Subcutaneous abdominal adipose tissue (tissue), 5 donors: ENCODE measurements around the gene VPS39.

Experiments
- H3K27ac ChIP-seq: one replicate; pipeline ENCODE4 v1.7.0; 2013; ENCODE audit warnings: low read depth, mild to moderate bottlenecking, inconsistent platforms, low read length, moderate library complexity
- H3K27me3 ChIP-seq, 5 donors: one replicate each; pipeline ENCODE4 v1.7.0; 2013; ENCODE audit warnings: low read length in 5 of 5, inconsistent platforms in 1 of 5; ENCODE audit not compliant: control insufficient read depth in 5 of 5, insufficient read depth in 4 of 5
- H3K36me3 ChIP-seq, 5 donors: one replicate each; pipeline ENCODE4 v1.7.0; 2013; ENCODE audit warnings: low read length in 5 of 5; ENCODE audit not compliant: control insufficient read depth in 5 of 5, insufficient read depth in 5 of 5
- H3K4me1 ChIP-seq, 5 donors: one replicate each; pipeline ENCODE4 v1.7.0; 2013; ENCODE audit warnings: low read length in 5 of 5, mild to moderate bottlenecking in 3 of 5, moderate library complexity in 1 of 5; ENCODE audit not compliant: control insufficient read depth in 5 of 5, insufficient read depth in 5 of 5
- H3K4me3 ChIP-seq, 5 donors: one replicate each; pipeline ENCODE4 v1.7.0; 2013; ENCODE audit warnings: low read length in 5 of 5, low read depth in 1 of 5
- H3K9ac ChIP-seq, 5 donors: one replicate each; pipeline ENCODE4 v1.7.0; 2013; ENCODE audit warnings: low read length in 5 of 5, mild to moderate bottlenecking in 4 of 5, moderate library complexity in 3 of 5
- H3K9me3 ChIP-seq, 5 donors: one replicate each; pipeline ENCODE4 v1.7.0; 2013; ENCODE audit warnings: low read length in 5 of 5; ENCODE audit not compliant: control insufficient read depth in 5 of 5
- donor health status: healthy.
- donor health status: healthy.
- donor health status: healthy.
- donor health status: healthy.
- donor health status: healthy.

The VPS39 gene

DNA sequence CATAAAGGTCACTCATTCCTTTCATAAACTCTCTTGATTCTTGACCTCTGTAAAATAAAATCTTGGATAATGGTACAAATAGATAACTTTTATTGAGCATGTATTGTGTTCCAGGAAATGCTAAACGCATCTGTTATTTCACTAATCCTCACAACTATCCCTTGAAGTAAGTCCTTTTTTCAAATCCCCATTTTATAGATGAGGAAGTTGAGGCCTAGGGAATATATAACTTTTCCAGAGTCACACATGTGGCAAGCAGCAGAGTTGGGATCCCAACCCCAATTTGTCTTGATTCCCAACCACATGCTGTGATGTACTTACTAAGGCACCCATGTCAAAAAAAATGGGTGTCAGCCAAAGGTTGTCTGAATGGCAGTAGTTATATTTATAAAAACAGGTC is 6.3 kb downstream of the VPS39 start:
- H3K4me3 ChIP-seq = no peak overlapping the region
- no peak overlapping the region for H3K27ac ChIP-seq
- H3K4me1 ChIP-seq = peaks cover 0 to 10% (median 8%) of the 10 kb centered on the region in 5 donors
- peaks cover 5 to 28% (median 17%) of the 10 kb centered on the region in 5 donors for H3K36me3 ChIP-seq
- no peaks in the 10 kb centered on the region for H3K9me3 ChIP-seq
- peak overlapping the region in 1 of 5 donors; percentile 39 for H3K9ac ChIP-seq
- H3K27me3 ChIP-seq = no peaks in the 10 kb centered on the region

DNA sequence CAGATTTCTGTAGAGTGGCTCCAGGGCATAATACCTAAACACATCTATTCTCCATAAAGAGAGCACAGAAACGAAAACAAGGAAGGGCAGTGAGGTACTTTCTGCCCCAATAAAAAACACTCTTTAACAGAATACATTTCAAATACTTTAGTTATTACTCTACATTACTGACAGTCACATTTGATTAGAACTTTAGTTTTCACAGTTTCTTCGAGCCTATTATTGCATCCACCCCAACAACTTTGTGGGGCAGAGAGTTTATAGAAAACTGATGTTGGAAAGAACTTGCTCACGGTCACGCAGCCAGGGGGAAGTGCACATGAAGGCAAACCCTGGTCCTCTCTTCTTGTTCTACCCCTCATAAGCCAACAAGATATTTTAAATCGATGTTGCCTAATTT is 9.0 kb downstream of the VPS39 start:
- peaks cover 5 to 29% (median 20%) of the 10 kb centered on the region in 5 donors for H3K36me3 ChIP-seq
- H3K4me1 ChIP-seq = peaks cover 0 to 3% (median 0%) of the 10 kb centered on the region in 5 donors
- H3K9me3 ChIP-seq = no peaks in the 10 kb centered on the region
- no peak overlapping the region for H3K9ac ChIP-seq
- H3K27me3 ChIP-seq = no peaks in the 10 kb centered on the region
- H3K27ac ChIP-seq = no peak overlapping the region
- H3K4me3 ChIP-seq = no peak overlapping the region

DNA sequence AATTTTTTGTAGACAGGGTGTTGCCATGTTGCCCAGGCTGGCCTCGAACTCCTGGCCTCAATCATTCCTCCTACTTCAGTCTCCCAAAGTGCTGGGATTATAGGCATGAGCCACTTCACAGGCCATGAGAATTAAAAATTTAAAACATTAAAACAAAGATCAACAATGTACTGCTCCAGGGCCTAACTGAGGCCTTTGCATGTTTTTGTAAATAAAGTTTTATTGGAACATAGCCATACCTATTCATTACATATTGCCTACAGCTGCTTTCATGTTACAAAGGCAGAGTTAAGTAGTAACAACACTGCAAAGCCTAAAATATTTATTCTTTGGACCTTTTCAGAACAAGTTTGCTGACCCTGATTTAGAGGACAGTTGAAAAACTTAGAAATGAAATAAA is 9.6 kb downstream of the VPS39 start:
- H3K4me3 ChIP-seq = no peak overlapping the region
- H3K36me3 ChIP-seq = peaks cover 5 to 28% (median 20%) of the 10 kb centered on the region in 5 donors
- H3K9ac ChIP-seq = no peak overlapping the region
- H3K4me1 ChIP-seq = no peaks in the 10 kb centered on the region
- no peaks in the 10 kb centered on the region for H3K9me3 ChIP-seq
- H3K27ac ChIP-seq = no peak overlapping the region
- no peaks in the 10 kb centered on the region for H3K27me3 ChIP-seq

DNA sequence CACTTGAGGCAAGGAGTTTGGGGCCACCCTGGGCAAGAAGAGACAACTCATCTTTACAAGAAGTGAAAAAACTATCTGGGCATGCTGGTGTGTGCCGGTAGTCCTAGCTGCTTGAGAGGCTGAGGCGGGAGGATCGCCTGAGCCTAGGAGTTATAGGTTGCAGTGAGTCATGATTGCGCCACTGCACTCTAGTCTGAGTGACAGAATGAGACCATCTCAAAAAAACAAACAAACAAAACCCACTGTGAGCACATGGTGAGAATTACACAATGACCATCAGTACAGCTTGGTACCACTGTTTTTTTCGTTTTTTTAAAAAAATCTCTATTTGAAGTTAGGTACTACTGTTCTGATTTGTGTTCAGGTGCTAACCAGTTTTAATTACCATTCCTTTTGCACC is 13.6 kb downstream of the VPS39 start:
- Histone ChIP-seq H3K27me3 (no peaks in the 10 kb centered on the region), H3K9me3 (no peaks in the 10 kb centered on the region), H3K4me3 (no peak overlapping the region), H3K4me1 (no peaks in the 10 kb centered on the region), H3K36me3 (peaks cover 21 to 50% (median 38%) of the 10 kb centered on the region in 5 donors), H3K9ac (no peak overlapping the region), H3K27ac (no peak overlapping the region)

DNA sequence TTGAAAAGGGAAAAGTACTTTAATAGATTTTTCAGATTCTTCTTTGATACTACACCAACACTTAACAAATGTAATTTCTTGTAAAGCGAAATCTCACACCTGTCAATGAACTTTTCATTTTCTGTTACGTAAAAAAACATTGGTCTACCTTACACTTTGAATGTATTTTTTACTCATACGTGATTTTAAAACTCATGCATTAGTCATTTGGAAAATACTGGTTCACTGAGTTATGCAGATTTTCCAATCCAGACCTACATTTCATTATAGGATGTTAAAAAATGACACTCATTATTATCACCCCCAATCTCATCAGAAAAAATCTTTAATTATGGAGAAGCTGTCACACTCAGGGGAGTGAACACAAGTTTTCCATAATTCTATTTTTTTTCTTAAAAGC is 14.7 kb downstream of the VPS39 start:
- Histone ChIP-seq H3K27ac (no peak overlapping the region), H3K4me3 (no peak overlapping the region), H3K27me3 (no peaks in the 10 kb centered on the region), H3K36me3 (peaks cover 25 to 50% (median 36%) of the 10 kb centered on the region in 5 donors), H3K9ac (no peak overlapping the region), H3K4me1 (no peaks in the 10 kb centered on the region), H3K9me3 (no peaks in the 10 kb centered on the region)

DNA sequence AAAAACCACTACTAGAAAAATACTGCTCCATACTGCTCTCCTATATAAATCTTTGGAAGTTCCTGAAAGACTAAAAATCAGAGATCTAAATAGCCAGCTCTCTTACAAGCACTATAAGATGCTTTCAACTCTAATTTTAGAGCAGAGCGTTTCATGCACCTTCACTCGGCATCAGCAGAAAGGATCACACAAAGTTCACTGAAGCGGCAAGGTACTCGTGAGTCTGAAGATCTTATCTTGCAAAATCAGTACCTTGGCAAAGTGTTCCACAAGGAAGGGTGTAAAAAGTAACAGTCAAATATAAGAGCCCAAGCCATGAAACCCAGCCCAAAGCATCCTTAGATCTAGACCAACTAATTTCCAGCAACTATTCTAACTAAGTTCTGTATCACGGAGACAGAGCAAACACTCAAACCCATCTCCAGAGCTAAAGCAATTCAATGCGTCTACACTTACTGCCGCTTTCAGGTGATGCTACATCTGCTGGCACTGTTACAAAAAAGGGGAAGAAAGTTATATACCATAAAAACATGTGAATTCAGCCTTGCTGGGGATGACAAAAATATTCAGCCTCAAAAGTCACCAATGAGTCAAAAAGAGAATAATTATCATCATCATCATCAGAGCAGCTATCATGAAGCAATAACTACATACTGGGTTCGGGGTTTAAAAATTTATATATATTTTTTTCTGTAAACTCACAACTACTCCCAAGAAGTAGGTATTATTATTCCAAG is 16.3 kb downstream of the VPS39 start:
- H3K9me3 ChIP-seq = no peaks in the 10 kb centered on the region
- no peak overlapping the region for H3K9ac ChIP-seq
- H3K27me3 ChIP-seq = no peaks in the 10 kb centered on the region
- H3K27ac ChIP-seq = no peak overlapping the region
- H3K4me3 ChIP-seq = no peak overlapping the region
- peaks cover 37 to 61% (median 43%) of the 10 kb centered on the region in 5 donors for H3K36me3 ChIP-seq
- H3K4me1 ChIP-seq = no peaks in the 10 kb centered on the region

DNA sequence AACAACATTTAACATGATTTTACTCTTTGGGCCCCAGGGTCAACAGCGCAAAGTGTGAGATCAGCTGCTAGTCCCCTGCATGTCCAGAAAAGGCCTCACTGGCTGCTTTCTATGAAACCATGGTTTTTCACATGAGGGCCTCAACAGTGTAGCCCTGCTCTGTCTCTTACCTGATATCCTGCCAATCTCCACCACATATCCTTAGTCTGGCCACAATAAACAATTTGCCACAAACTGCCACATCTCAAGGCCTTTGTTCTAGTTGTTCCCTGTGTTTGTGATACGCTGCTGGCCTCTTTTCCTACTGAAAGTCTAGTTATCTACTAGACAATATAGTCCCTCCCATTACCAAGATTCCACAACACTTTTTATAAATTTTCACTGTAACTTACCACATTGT is 17.7 kb downstream of the VPS39 start:
- H3K36me3 ChIP-seq = peaks cover 46 to 75% (median 57%) of the 10 kb centered on the region in 5 donors
- H3K27me3 ChIP-seq = no peaks in the 10 kb centered on the region
- no peak overlapping the region for H3K27ac ChIP-seq
- no peaks in the 10 kb centered on the region for H3K4me1 ChIP-seq
- H3K9ac ChIP-seq = no peak overlapping the region
- H3K9me3 ChIP-seq = no peaks in the 10 kb centered on the region
- H3K4me3 ChIP-seq = no peak overlapping the region

DNA sequence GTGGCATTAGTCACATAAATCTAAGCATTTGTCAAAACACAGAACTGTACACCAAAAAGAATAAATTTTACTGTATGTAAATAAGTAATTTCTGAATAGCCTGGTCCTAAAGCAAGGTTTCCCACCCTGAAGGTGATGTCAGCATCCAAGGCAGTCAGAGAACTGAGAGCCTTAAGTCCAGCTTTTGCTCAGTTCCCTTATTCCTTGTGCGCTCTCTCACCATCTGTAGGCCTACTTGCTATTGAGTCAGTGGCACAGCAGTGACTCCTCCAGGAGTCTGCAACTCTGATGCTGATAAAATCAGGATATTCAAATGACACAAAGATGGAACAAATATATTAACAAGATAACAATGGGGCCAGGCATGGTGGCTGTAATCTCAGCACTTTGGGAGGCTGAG is 22.3 kb downstream of the VPS39 start:
- no peak overlapping the region for H3K4me3 ChIP-seq
- H3K27me3 ChIP-seq = no peaks in the 10 kb centered on the region
- no peak overlapping the region for H3K27ac ChIP-seq
- H3K9ac ChIP-seq = no peak overlapping the region
- H3K4me1 ChIP-seq = peaks cover 0 to 7% (median 0%) of the 10 kb centered on the region in 5 donors
- H3K9me3 ChIP-seq = no peaks in the 10 kb centered on the region
- peaks cover 58 to 88% (median 80%) of the 10 kb centered on the region in 5 donors for H3K36me3 ChIP-seq

DNA sequence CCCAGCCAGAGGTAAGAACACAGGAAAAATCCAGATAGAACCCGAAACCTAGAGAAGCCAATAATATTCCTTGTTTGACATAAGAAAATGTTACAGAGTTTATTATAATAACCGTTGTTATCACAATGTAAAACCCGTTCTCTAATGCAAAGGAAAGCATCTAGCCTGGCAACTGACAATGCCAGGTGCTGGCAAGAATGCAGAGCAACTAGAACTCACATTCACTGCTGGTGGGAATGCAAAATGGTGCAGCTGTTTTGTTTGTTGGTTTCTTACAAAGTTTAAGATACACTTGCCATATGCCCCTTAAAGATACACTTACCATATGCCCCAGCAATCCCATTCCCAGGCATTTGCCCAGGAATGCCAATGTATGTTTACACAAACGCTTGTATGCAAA is 23.4 kb downstream of the VPS39 start:
- Histone ChIP-seq H3K4me3 (no peak overlapping the region), H3K27me3 (no peaks in the 10 kb centered on the region), H3K36me3 (peaks cover 63 to 84% (median 75%) of the 10 kb centered on the region in 5 donors), H3K27ac (no peak overlapping the region), H3K9ac (no peak overlapping the region), H3K9me3 (no peaks in the 10 kb centered on the region), H3K4me1 (peaks cover 0 to 7% (median 0%) of the 10 kb centered on the region in 5 donors)

DNA sequence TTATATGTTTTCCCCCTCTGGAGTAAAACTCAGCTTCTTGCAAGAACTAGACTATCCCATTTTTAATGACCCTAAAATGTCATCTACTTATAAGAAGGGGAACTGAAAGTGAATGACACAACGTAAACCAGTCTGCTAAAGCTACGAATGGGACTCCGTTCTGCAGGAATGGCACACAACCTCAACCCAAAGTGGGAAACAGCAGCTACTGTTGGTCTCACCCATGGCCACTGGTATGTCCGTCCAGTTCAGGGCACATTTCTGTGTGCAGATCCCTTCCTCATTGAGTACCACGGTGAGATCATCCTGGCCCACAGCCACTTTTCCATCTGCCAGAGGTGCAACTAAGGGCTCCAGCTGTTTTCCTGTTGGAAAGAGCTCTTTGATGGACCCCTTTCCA is 23.8 kb downstream of the VPS39 start:
- peaks cover 0 to 7% (median 0%) of the 10 kb centered on the region in 5 donors for H3K4me1 ChIP-seq
- no peaks in the 10 kb centered on the region for H3K9me3 ChIP-seq
- no peak overlapping the region for H3K4me3 ChIP-seq
- H3K27ac ChIP-seq = no peak overlapping the region
- H3K27me3 ChIP-seq = no peaks in the 10 kb centered on the region
- H3K9ac ChIP-seq = no peak overlapping the region
- peaks cover 66 to 85% (median 78%) of the 10 kb centered on the region in 5 donors for H3K36me3 ChIP-seq
